Activated T-cell treated with anti-CD3 and anti-CD28 coated beads for 48 hours (primary cell): Measurements from ENCODE around the gene FTH1.

Source experiments
- DNase-seq: peaks from one replicate; pipeline ENCODE4 v3.0.0-alpha.2; 2020; ENCODE audit warnings: low read depth

The FTH1 gene

GRCh38 chr11:61948505-61948904 is 18.9 kb downstream of the FTH1 start:
- DNase-seq: no peak

- DNase-seq: peak; percentile 51
These were observed 19.8 kb downstream of the FTH1 start for GRCh38 chr11:61947486-61948210.

GRCh38 chr11:61946894-61947293 is 20.5 kb downstream of the FTH1 start:
- DNase-seq: no peak

- DNase-seq: no peak
These were observed 22.2 kb downstream of the FTH1 start for GRCh38 chr11:61945191-61945590.

GRCh38 chr11:61940466-61940865 is 27.0 kb downstream of the FTH1 start:
- no peak for DNase-seq

GRCh38 chr11:61935861-61936260 is 31.6 kb downstream of the FTH1 start:
- DNase-seq: no peak

- no peak for DNase-seq
These were observed 36.5 kb downstream of the FTH1 start for GRCh38 chr11:61930933-61931332.

- no peak for DNase-seq
These were observed 38.8 kb downstream of the FTH1 start for GRCh38 chr11:61928606-61929005.

- no peak for DNase-seq
These were observed 39.9 kb downstream of the FTH1 start for GRCh38 chr11:61927501-61927900.

GRCh38 chr11:61926235-61926634 is 41.2 kb downstream of the FTH1 start:
- DNase-seq: no peak

GRCh38 chr11:61925736-61926135 is 41.7 kb downstream of the FTH1 start:
- no peak for DNase-seq

- no peak for DNase-seq
These were observed 43.4 kb downstream of the FTH1 start for GRCh38 chr11:61924064-61924455.

- no peak for DNase-seq
These were observed 44.0 kb downstream of the FTH1 start for GRCh38 chr11:61923166-61924063.

GRCh38 chr11:61922539-61922938 is 44.9 kb downstream of the FTH1 start:
- DNase-seq: no peak

- DNase-seq: no peak
These were observed 46.0 kb downstream of the FTH1 start for GRCh38 chr11:61921446-61921845.

GRCh38 chr11:61919705-61920631 is 47.5 kb downstream of the FTH1 start:
- DNase-seq: no peak

GRCh38 chr11:61918938-61919704 is 48.3 kb downstream of the FTH1 start:
- no peak for DNase-seq

GRCh38 chr11:61918251-61918937 is 49.0 kb downstream of the FTH1 start:
- DNase-seq: no peak

- DNase-seq: no peak
These were observed 49.9 kb downstream of the FTH1 start, which contains the start of gene RAB3IL1 for GRCh38 chr11:61917334-61918109. TSS of gene RAB3IL1 (minus strand) at chr11:61917566. CDS start at chr11:61917367, 199 bp downstream.
